GM12892 (cell line): ENCODE measurements around the gene MATN1.

Source experiments
- POLR2A ChIP-seq: IDR thresholded peaks from 2 replicates; pipeline ENCODE4 v1.6.1; 2011; ENCODE audit warnings: low read depth, low read length, control low read depth
- TAF1 ChIP-seq: IDR thresholded peaks from 2 replicates; pipeline ENCODE4 v1.6.1; 2011; ENCODE audit warnings: low read depth, mild to moderate bottlenecking, control low read depth, low read length, borderline replicate concordance

DNA sequence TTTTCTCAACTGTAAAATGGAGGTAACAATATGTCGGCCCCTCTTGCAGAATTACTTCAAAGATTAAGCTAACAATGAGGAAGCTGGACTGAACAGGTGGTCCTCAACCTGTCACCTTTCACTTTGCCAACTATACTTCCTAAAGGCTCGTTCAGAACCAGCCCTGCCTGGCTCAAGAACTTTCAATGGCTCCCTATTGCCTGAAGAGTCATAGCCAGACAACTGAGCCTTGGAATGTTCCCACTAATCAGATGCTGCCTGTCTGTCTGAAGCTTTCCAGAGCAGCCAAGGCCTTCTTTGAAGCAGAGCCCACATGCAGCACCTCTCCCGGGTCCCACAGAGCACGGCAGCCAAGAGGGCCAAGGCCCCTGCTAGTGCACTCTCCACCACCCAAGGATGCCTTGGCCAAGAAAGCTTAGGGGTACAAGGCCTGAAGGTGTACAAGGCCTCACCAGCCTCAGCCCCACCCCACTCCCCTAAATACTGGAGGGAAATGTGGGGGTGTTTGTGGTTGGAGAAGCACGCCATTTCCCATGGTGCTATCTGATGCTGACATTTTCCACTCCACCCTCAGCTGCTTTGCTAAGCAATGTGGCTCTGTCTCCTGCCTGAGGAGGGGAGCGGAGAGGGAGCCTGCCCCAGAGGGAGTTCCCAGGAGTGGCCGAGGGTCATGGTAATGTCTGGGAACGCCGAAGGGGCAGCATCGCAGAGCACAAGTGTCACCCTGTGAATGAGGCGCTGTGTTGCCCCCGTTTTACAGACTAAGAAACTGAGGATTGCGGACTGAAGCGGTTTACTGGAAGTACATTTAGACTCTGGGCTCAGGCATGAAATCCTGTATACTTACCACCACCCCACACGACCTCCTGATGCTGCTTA lies 42.4 kb upstream of the MATN1 start:
- no peak for TF ChIP-seq POLR2A
- TF ChIP-seq TAF1 = no peak
